ENCODE data around the gene SNX30. TPM values are rescaled to one million over a fixed set of nuclear protein-coding genes. Genes with fewer than 3 reads are reported as not detected.

SNX30 gene
- total RNA-seq, 1 experiment from 2014 or later, result 6.4 TPM

DNA sequence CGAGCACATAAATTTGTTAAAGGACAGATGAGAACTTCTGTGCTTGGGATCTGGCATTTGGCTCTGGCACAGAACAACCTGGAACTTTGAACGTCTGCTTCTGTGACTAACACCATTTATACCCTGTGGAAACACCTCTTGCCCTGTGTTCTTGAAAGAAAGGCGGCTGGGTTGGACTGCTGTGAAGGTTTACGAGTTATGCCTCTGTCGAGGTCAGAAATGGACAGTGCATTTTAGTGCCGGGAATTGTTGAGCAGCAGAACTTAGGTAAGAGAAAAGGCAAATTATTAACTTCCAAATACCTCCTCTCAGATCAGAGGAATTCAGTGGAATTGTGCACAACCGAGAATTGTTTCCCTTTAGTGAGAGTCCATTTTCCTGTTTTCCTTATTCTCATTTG, 18.6 kb upstream of the SNX30 start:
- DNase-seq (no peak), ATAC-seq (no peak)
- Histone ChIP-seq H3K9ac (ENCODE audit: low read length) (no peak overlapping the region), H3K9me3 (ENCODE audit: low read length) (no peaks in the 10 kb centered on the region), H3K4me2 (ENCODE audit: low read length) (no peak overlapping the region), H2AFZ (ENCODE audit: low read length) (no peak overlapping the region), H3K9me2 (replicated peaks; ENCODE audit: low read length) (no peaks in the 10 kb centered on the region), H3K79me2 (ENCODE audit: low read length) (no peaks in the 10 kb centered on the region), H4K20me1 (ENCODE audit: low read length) (no peaks in the 10 kb centered on the region), H3K4me3 (ENCODE audit: low read length) (no peak overlapping the region), H3K27me3 (ENCODE audit: low read length) (no peaks in the 10 kb centered on the region), H3K4me1 (ENCODE audit: insufficient read depth, low read length) (peaks cover 16% of the 10 kb centered on the region), H3K36me3 (ENCODE audit: low read depth, low read length) (no peaks in the 10 kb centered on the region), H3F3A (ENCODE audit: low read length, unreplicated experiment) (no peaks in the 10 kb centered on the region), H3K27ac (ENCODE audit: low read length) (no peak overlapping the region)
- CTCF ChIA-PET, result no interaction called here
- no TSS peak for BruUV-seq (replicated peaks)
- POLR2A ChIA-PET (ENCODE audit: unreplicated experiment), result no interaction called here
- intact Hi-C loops (cut with micrococcal nuclease), result no loop called here
- no peak for TF ChIP-seq EZH2 (IDR thresholded peaks at IDR 0.05; ENCODE audit: low read length, unreplicated experiment)
- TF ChIP-seq EZH2phosphoT487 (IDR thresholded peaks at IDR 0.05; ENCODE audit: borderline replicate concordance, low read length), result no peak
- no peak for TF ChIP-seq CTCF (conservative IDR thresholded peaks at IDR 0.05; ENCODE audit: low read depth, low read length)

DNA sequence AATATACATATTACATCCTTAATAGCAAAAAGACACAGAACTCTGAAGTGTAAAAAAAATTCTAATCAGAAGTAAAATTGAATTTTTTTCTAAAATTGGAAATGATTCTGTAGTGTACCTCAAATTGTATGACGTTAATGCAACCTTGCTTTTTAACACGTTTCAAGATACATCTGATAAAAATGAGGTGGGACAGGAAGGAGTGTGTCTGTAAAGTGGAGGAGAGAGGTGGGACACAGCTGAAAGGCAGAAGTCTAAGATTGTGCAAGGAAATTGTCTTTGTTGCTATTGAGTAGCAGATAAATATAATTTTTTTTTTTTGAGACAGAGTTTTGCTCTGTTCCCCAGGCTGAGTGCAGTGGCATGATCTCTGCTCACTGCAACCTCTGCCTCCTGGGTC, 15.7 kb upstream of the SNX30 start:
- BruUV-seq (replicated peaks), result no TSS peak
- CTCF ChIA-PET, result no interaction called here
- H3K9ac ChIP-seq (ENCODE audit: low read length), result no peak overlapping the region
- no peaks in the 10 kb centered on the region for H4K20me1 ChIP-seq (ENCODE audit: low read length)
- H3K79me2 ChIP-seq (ENCODE audit: low read length), result no peaks in the 10 kb centered on the region
- H3K4me3 ChIP-seq (ENCODE audit: low read length), result no peak overlapping the region
- POLR2A ChIA-PET (ENCODE audit: unreplicated experiment), result no interaction called here
- DNase-seq (no peak), ATAC-seq (no peak)
- H3K9me3 ChIP-seq (ENCODE audit: low read length), result no peaks in the 10 kb centered on the region
- no peaks in the 10 kb centered on the region for H3F3A ChIP-seq (ENCODE audit: low read length, unreplicated experiment)
- H3K36me3 ChIP-seq (ENCODE audit: low read depth, low read length), result no peaks in the 10 kb centered on the region
- H3K4me2 ChIP-seq (ENCODE audit: low read length), result no peak overlapping the region
- peaks cover 28% of the 10 kb centered on the region for H3K4me1 ChIP-seq (ENCODE audit: insufficient read depth, low read length)
- H3K27me3 ChIP-seq (ENCODE audit: low read length), result no peaks in the 10 kb centered on the region
- H3K27ac ChIP-seq (ENCODE audit: low read length), result no peak overlapping the region
- intact Hi-C loops (cut with micrococcal nuclease), result no loop called here
- TF ChIP-seq EZH2phosphoT487 (IDR thresholded peaks at IDR 0.05; ENCODE audit: borderline replicate concordance, low read length) (no peak), EZH2 (IDR thresholded peaks at IDR 0.05; ENCODE audit: low read length, unreplicated experiment) (no peak), CTCF (conservative IDR thresholded peaks at IDR 0.05; ENCODE audit: low read depth, low read length) (no peak)
- no peak overlapping the region for H2AFZ ChIP-seq (ENCODE audit: low read length)
- no peaks in the 10 kb centered on the region for H3K9me2 ChIP-seq (replicated peaks; ENCODE audit: low read length)

DNA sequence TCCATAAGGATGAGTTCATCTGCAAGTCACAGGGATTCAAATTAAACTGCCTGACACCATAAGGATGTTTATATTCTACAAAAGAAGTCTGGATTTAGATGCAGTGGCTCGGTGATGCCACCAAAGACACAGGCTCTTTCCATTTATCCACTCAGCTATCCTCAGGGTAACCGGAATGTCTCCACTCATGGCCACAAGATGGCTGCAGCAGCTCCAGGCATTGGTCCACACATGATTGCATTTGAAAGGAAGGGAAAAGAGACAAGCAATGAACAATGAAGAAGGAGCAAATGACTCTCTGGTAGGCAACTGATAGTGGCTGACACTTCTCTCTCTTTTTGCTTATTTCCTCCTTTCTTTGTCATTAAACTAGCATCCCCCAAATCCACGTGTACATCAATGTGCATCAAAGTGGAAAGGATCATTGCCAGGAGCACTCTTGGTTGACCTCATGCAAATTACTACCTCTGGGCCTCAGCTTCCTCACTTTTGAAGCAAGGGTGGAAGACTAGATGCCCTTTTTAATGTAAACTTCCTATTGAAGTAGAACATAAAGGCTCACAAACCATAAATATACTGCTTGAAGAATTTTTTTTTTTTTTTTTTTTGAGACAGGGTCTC, 7.2 kb upstream of the SNX30 start:
- BruUV-seq (replicated peaks), result no TSS peak
- Histone ChIP-seq H3K9ac (ENCODE audit: low read length) (no peak overlapping the region), H3K9me3 (ENCODE audit: low read length) (no peaks in the 10 kb centered on the region), H3K27me3 (ENCODE audit: low read length) (no peaks in the 10 kb centered on the region), H3K36me3 (ENCODE audit: low read depth, low read length) (no peaks in the 10 kb centered on the region), H3K9me2 (replicated peaks; ENCODE audit: low read length) (no peaks in the 10 kb centered on the region), H3K4me1 (ENCODE audit: insufficient read depth, low read length) (peaks cover 2% of the 10 kb centered on the region; the same call in 1 of the 2 replicates), H3K79me2 (ENCODE audit: low read length) (no peaks in the 10 kb centered on the region), H2AFZ (ENCODE audit: low read length) (no peak overlapping the region), H3K4me3 (ENCODE audit: low read length) (no peak overlapping the region), H3K27ac (ENCODE audit: low read length) (no peak overlapping the region), H3F3A (ENCODE audit: low read length, unreplicated experiment) (no peaks in the 10 kb centered on the region), H3K4me2 (ENCODE audit: low read length) (no peak overlapping the region), H4K20me1 (ENCODE audit: low read length) (no peaks in the 10 kb centered on the region)
- TF ChIP-seq EZH2 (IDR thresholded peaks at IDR 0.05; ENCODE audit: low read length, unreplicated experiment), result no peak
- TF ChIP-seq CTCF (conservative IDR thresholded peaks at IDR 0.05; ENCODE audit: low read depth, low read length), result peak; percentile 33
- ChIA-PET POLR2A (ENCODE audit: unreplicated experiment) (no interaction called here), CTCF (no interaction called here)
- intact Hi-C loops (cut with micrococcal nuclease), result no loop called here
- ATAC-seq (no peak), DNase-seq (no peak)
